Endothelial cell of umbilical vein (primary cell): Measurements from ENCODE around the gene USHBP1. TPM values are rescaled to one million over a fixed set of nuclear protein-coding genes. Genes with fewer than 3 reads are reported as not detected.

Experiments used
- BruUV-seq: library from RNA; stranded (reverse); fragments of 400-500 nt; replicated peaks from 2 replicates; lab custom pipeline; 2021; lab: Mats Ljungman, UMichigan
- CTCF ChIA-PET: fragments of 300-600, 350-600 bp; sonication (Branson Sonifier 250); formaldehyde crosslinking; loops from one replicate; lab custom pipeline; 2021; ENCODE audit warnings: antibody characterized with exemption, inconsistent platforms; lab: Charles Lee
- POLR2A ChIA-PET: fragments of 300-600, 350-600 bp; sonication (Branson Sonifier 250); formaldehyde crosslinking; loops from one replicate; lab custom pipeline; 2021; ENCODE audit warnings: antibody characterized with exemption, inconsistent platforms; lab: Charles Lee
- DNase-seq: peaks from one replicate; pipeline ENCODE4 v3.0.0-alpha.2; 2011; ENCODE audit warnings: low read depth, low spot score
- FAIRE-seq: peaks from 2 replicates; lab custom pipeline; 2011; peaks lifted over from hg19 to GRCh38; lab: Jason Lieb, UNC
- H2AFZ ChIP-seq: 2 replicates; pipeline ENCODE4 v1.6.0; 2012; ENCODE audit warnings: low read depth, low read length, control low read depth, inconsistent platforms
- H3K27ac ChIP-seq: 2 replicates; pipeline ENCODE4 v1.5.1; 2011; ENCODE audit warnings: low read depth, mild to moderate bottlenecking, control low read depth, low read length, moderate library complexity; ENCODE audit not compliant: insufficient read depth
- H3K27me3 ChIP-seq, 2 experiments: 2 replicates each; pipeline versions ENCODE4 v1.6.0 to v1.6.1; 2011; ENCODE audit warnings: low read length in 2 of 2, mixed read lengths in 1 of 2; ENCODE audit not compliant: control insufficient read depth in 2 of 2, insufficient read depth in 2 of 2
- H3K36me3 ChIP-seq, 2 experiments: 2 replicates in 1 of 2; 3 replicates in 1 of 2; pipeline ENCODE4 v1.5.1; 2011; ENCODE audit warnings: low read length in 2 of 2, mild to moderate bottlenecking in 1 of 2, moderate library complexity in 1 of 2; ENCODE audit not compliant: control insufficient read depth in 2 of 2, insufficient read depth in 2 of 2; ENCODE audit errors: extremely low read depth in 1 of 2
- H3K4me1 ChIP-seq: 3 replicates; pipeline ENCODE4 v1.5.1; 2011; ENCODE audit warnings: mild to moderate bottlenecking, low read length; ENCODE audit not compliant: control insufficient read depth, insufficient read depth; ENCODE audit errors: extremely low read depth
- H3K4me2 ChIP-seq: 2 replicates; pipeline ENCODE4 v1.6.1; 2011; ENCODE audit warnings: low read length, control low read depth, mixed read lengths; ENCODE audit not compliant: insufficient read depth
- H3K4me3 ChIP-seq, 3 experiments: fragments of 200-600 bp in 1 of 3; sonication (generic), shearing (Covaris generic) in 1 of 3; replicated peaks in 1 of 3; 2 replicates each; pipeline ENCODE4 v1.5.1; 2011 to 2016; ENCODE audit warnings: control low read depth in 3 of 3, low read length in 3 of 3, mild to moderate bottlenecking in 2 of 3, inconsistent platforms in 1 of 3, low read depth in 1 of 3, moderate library complexity in 1 of 3; ENCODE audit not compliant: insufficient read depth in 1 of 3
- H3K79me2 ChIP-seq: 2 replicates; pipeline ENCODE4 v1.6.0; 2012; ENCODE audit warnings: low read length, inconsistent platforms; ENCODE audit not compliant: control insufficient read depth, insufficient read depth
- H3K9ac ChIP-seq: replicated peaks from 2 replicates; pipeline ENCODE3; 2011; ENCODE audit warnings: low read length, control low read depth; ENCODE audit not compliant: insufficient read depth; ENCODE audit errors: extremely low read depth
- H3K9me1 ChIP-seq: replicated peaks from 3 replicates; pipeline ENCODE4 v1.6.0; 2011; ENCODE audit warnings: mild to moderate bottlenecking, low read length; ENCODE audit not compliant: control insufficient read depth, insufficient read depth; ENCODE audit errors: extremely low read depth
- H3K9me3 ChIP-seq: replicated peaks from 2 replicates; pipeline ENCODE4 v1.5.1; 2012; ENCODE audit warnings: low read length, inconsistent platforms; ENCODE audit not compliant: control insufficient read depth, insufficient read depth
- H4K20me1 ChIP-seq: replicated peaks from 2 replicates; pipeline ENCODE3; 2011; ENCODE audit warnings: mild to moderate bottlenecking, low read length; ENCODE audit not compliant: control insufficient read depth, insufficient read depth; ENCODE audit errors: extremely low read depth
- EZH2 ChIP-seq: IDR thresholded peaks from 2 replicates; pipeline ENCODE4 v1.6.1; 2012; ENCODE audit warnings: borderline replicate concordance, low read depth, mild to moderate bottlenecking, moderate library complexity, low read length, inconsistent platforms; ENCODE audit not compliant: severe bottlenecking
- FOS ChIP-seq: IDR thresholded peaks from 2 replicates; pipeline ENCODE4 v1.6.1; 2011; ENCODE audit warnings: mild to moderate bottlenecking, low read length, moderate library complexity, borderline replicate concordance; ENCODE audit not compliant: insufficient read depth
- GATA2 ChIP-seq: IDR thresholded peaks from 2 replicates; pipeline ENCODE4 v1.7.0; 2011; ENCODE audit warnings: low read depth, mild to moderate bottlenecking, moderate library complexity, mixed read lengths, low read length; ENCODE audit not compliant: insufficient read length, insufficient read depth
- JUN ChIP-seq: IDR thresholded peaks from 2 replicates; pipeline ENCODE4 v1.6.1; 2011; ENCODE audit warnings: borderline replicate concordance, low read depth; ENCODE audit not compliant: insufficient read length, insufficient read depth
- MYC ChIP-seq: IDR thresholded peaks from one replicate; pipeline ENCODE4 v1.6.1; 2011; ENCODE audit warnings: mild to moderate bottlenecking, low read depth, low read length
- POLR2A ChIP-seq: IDR thresholded peaks from 2 replicates; pipeline ENCODE4 v1.6.1; 2012; ENCODE audit warnings: low read depth, mild to moderate bottlenecking, control low read depth, low read length
- POLR2AphosphoS5 ChIP-seq: IDR thresholded peaks from 2 replicates; pipeline ENCODE4 v1.6.1; 2012; ENCODE audit warnings: low read depth, mild to moderate bottlenecking, control low read depth, low read length, moderate library complexity; ENCODE audit not compliant: insufficient read depth
- dilution Hi-C: fragments of 300-500 bp; cut with MboI; formaldehyde crosslinking; loops from one replicate; pipeline ENCODE4 v1.15.0; 2019; ENCODE audit warnings: low sequenced_read_pairs; ENCODE audit not compliant: extremely low pct_ligation_motif_present
- intact Hi-C: fragments of 100-400 bp; cut with micrococcal nuclease; formaldehyde crosslinking; loops from one replicate; pipeline ENCODE4 v1.10.0; 2022
- polyA plus RNA-seq, 4 experiments: library from polyadenylated mRNA; depleted of rRNA in 3 of 4; stranded (reverse) in 3 of 4; unstranded in 1 of 4; fragments of >200 nt; gene quantifications; 2 replicates each; pipeline versions ENCODE4 v1.2.1 to v1.2.3, GENCODE V29; 2011 to 2012; ENCODE audit warnings: missing spikeins in 1 of 4
- total RNA-seq: library from RNA; stranded (reverse); gene quantifications from 2 replicates; pipeline ENCODE4 v1.2.3, GENCODE V29; 2021
- TF ChIP-seq, protein P1 (sequence below): IDR thresholded peaks from 2 replicates; pipeline ENCODE4 v1.6.1; 2011; ENCODE audit not compliant: insufficient read depth, insufficient read length
- TF ChIP-seq, protein P2 (sequence below), 2 donors: IDR thresholded peaks; 1 replicate in 1 of 2; 2 replicates in 1 of 2; pipeline ENCODE4 v1.5.1; 2011; ENCODE audit warnings: low read length in 2 of 2, mild to moderate bottlenecking in 2 of 2, moderate library complexity in 2 of 2, control low read depth in 1 of 2, inconsistent platforms in 1 of 2, low read depth in 1 of 2; ENCODE audit not compliant: insufficient read depth in 1 of 2; ENCODE audit errors: extremely low read depth in 1 of 2

Gene USHBP1
- total and polyA plus RNA-seq, 2 donors (not counting 3 experiments of a cell fraction or from before 2014, with no cell fraction given) = 14.8 to 20.4 TPM

DNA sequence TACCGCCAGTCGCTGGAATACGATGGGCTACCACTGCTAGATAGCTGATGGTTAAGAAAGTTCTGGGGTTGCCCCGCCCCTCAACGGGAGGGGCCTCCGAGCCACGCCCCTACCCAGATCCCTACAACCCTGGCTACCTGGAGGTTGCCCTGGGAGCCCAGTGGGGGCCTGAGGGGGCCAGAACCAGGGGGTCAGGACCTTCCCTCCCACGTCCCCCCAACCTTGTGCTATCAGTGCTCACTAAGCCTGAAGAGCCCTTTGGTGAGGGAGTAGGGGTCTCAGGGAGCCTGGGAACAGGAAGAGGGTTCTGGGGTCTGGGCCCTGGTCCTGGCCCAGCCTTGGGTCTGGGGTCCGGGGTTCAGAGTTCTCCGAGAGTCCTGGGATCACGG is 29.6 kb downstream of the USHBP1 start:
- H3K4me2 ChIP-seq = peak overlapping the region; percentile 88
- dilution Hi-C loops = no loop called here
- H3K27me3 ChIP-seq = no peaks in the 10 kb centered on the region
- FAIRE-seq (peak; percentile 72), DNase-seq (peak; percentile 43)
- no peaks in the 10 kb centered on the region for H3K9me3 ChIP-seq
- no TSS peak for BruUV-seq
- H2AFZ ChIP-seq = no peak overlapping the region
- peaks cover 18% of the 10 kb centered on the region for H3K79me2 ChIP-seq
- ChIA-PET CTCF (interaction anchor here (0.8 to 1.8 kb wide), 11 partner anchors 9 to 166 kb away, joined by 3 to 16 read pairs (median 4); partner anchors contain the start of gene USE1), POLR2A (interaction anchor here (1.0 to 1.1 kb wide), 2 partner anchors 9 to 47 kb away, joined by 4 to 5 read pairs; partner anchors contain the start of genes ANKLE1 and OCEL1)
- intact Hi-C loops = loop anchor here (1.0 to 2.0 kb wide), 2 partner anchors 30 to 32 kb away; partner anchors contain the start of gene BABAM1
- H3K27ac ChIP-seq = no peak overlapping the region
- peak overlapping the region; percentile 24 to 46 (median 45) for H3K4me3 ChIP-seq
- H4K20me1 ChIP-seq = no peaks in the 10 kb centered on the region
- TF ChIP-seq JUN = no peak
- TF ChIP-seq, protein P1, sequence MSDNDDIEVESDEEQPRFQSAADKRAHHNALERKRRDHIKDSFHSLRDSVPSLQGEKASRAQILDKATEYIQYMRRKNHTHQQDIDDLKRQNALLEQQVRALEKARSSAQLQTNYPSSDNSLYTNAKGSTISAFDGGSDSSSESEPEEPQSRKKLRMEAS = no peak
- no peak for TF ChIP-seq EZH2
- TF ChIP-seq GATA2 = no peak
- TF ChIP-seq, protein P2, sequence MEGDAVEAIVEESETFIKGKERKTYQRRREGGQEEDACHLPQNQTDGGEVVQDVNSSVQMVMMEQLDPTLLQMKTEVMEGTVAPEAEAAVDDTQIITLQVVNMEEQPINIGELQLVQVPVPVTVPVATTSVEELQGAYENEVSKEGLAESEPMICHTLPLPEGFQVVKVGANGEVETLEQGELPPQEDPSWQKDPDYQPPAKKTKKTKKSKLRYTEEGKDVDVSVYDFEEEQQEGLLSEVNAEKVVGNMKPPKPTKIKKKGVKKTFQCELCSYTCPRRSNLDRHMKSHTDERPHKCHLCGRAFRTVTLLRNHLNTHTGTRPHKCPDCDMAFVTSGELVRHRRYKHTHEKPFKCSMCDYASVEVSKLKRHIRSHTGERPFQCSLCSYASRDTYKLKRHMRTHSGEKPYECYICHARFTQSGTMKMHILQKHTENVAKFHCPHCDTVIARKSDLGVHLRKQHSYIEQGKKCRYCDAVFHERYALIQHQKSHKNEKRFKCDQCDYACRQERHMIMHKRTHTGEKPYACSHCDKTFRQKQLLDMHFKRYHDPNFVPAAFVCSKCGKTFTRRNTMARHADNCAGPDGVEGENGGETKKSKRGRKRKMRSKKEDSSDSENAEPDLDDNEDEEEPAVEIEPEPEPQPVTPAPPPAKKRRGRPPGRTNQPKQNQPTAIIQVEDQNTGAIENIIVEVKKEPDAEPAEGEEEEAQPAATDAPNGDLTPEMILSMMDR (IDR thresholded peaks at IDR 0.05; ENCODE audit: extremely low read depth in 1 of 2, insufficient read depth in 1 of 2, low read depth in 1 of 2, low read length in 2 of 2) = no peak
- no peak for TF ChIP-seq POLR2A
- no peak for TF ChIP-seq FOS
- TF ChIP-seq MYC = no peak
- no peak for TF ChIP-seq POLR2AphosphoS5
- no peaks in the 10 kb centered on the region for H3K9me1 ChIP-seq
- H3K4me1 ChIP-seq = peaks cover 11% of the 10 kb centered on the region
- peaks cover 4 to 11% of the 10 kb centered on the region in 2 experiments for H3K36me3 ChIP-seq
- H3K9ac ChIP-seq = peak overlapping the region; percentile 13
